ENCODE data around the gene MYO10.

Gene MYO10

GRCh38 chr5:16810208-16810854 lies 125.8 kb downstream of the MYO10 start:
- Mint-ChIP-seq H3K9me3 (no peaks in the 10 kb centered on the region), H3K27ac (no peak overlapping the region)

GRCh38 chr5:16809395-16810207 lies 126.5 kb downstream of the MYO10 start:
- Mint-ChIP-seq H3K36me3 (no peaks in the 10 kb centered on the region), H3K4me3 (no peak overlapping the region), H3K27ac (no peak overlapping the region), H3K27me3 (peaks cover under 1% of the 10 kb centered on the region), H3K9me3 (no peaks in the 10 kb centered on the region), H3K4me1 (no peaks in the 10 kb centered on the region)

More at GRCh38 chr5:16810208-16810854, 125.8 kb downstream of the MYO10 start:
- no peak overlapping the region for H3K4me3 Mint-ChIP-seq
- H3K4me1 Mint-ChIP-seq, result no peaks in the 10 kb centered on the region
- no peaks in the 10 kb centered on the region for H3K36me3 Mint-ChIP-seq
- H3K27me3 Mint-ChIP-seq, result peaks cover 1% of the 10 kb centered on the region

- H3K4me3 Mint-ChIP-seq, result no peak overlapping the region
- no peaks in the 10 kb centered on the region for H3K27me3 Mint-ChIP-seq
- no peaks in the 10 kb centered on the region for H3K9me3 Mint-ChIP-seq
- no peaks in the 10 kb centered on the region for H3K36me3 Mint-ChIP-seq
- H3K27ac Mint-ChIP-seq, result no peak overlapping the region
- no peaks in the 10 kb centered on the region for H3K4me1 Mint-ChIP-seq
These were observed 127.1 kb downstream of the MYO10 start for GRCh38 chr5:16809010-16809394.

GRCh38 chr5:16808021-16808420 lies 128.1 kb downstream of the MYO10 start:
- Mint-ChIP-seq H3K36me3 (no peaks in the 10 kb centered on the region), H3K9me3 (no peaks in the 10 kb centered on the region), H3K4me1 (no peaks in the 10 kb centered on the region), H3K27ac (no peak overlapping the region), H3K27me3 (no peaks in the 10 kb centered on the region), H3K4me3 (no peak overlapping the region)

DNA sequence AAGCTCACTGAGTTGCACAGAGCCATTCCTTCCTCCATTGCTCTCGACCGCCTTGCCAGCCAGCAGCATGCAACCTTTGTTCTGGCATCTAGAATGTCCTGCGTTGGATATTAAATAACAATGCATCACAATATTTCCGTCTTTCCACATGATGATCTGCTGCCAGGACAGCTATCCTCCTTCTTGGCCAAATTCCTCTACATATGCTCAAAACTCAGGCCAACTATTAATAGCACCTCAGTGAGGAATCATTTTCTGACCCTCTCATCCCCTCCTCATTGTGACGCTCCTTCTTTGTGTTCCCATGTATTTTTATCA lies 128.6 kb downstream of the MYO10 start:
- no peaks in the 10 kb centered on the region for H3K4me1 Mint-ChIP-seq
- no peak overlapping the region for H3K27ac Mint-ChIP-seq
- H3K27me3 Mint-ChIP-seq, result no peaks in the 10 kb centered on the region
- H3K36me3 Mint-ChIP-seq, result no peaks in the 10 kb centered on the region
- no peaks in the 10 kb centered on the region for H3K9me3 Mint-ChIP-seq
- no peak overlapping the region for H3K4me3 Mint-ChIP-seq

DNA sequence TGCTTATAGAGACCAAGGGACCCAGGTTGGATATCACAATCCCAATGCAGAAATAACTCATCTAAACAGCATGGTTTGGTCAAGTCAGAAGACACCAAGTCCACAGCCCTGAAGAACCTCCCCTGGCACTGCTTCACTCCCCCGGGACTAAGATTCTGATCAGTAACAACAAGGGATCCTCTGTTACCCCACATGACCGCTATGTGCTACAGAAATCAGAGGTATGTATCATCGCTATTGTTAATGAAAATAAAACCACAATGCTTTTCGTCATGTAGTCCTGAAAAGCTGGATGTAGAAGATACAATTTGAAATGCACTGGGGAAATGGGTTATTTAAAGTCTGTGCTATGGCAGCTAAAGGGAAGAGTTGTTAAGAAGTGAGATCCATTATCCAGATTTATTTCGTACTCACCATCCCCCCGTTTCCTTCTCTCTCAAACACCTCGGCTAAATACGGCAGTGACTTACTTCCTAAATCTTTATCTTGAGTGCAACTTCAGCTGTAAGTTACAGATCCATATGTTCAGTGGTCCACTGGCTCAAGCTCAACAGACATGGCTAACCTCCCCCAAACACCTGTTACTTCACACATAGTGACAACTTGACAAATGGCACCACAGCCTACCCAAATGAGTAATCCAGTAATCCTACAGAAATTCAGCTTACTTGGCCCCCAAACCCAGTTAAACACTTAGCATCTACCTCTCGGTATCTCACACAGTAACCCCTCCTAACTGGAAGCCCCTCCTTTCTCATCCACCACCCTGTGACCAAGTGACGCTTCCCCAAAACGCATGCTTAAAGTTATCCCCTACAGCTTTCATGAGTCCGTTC lies 129.2 kb downstream of the MYO10 start:
- H3K27me3 Mint-ChIP-seq, result no peaks in the 10 kb centered on the region
- no peaks in the 10 kb centered on the region for H3K4me1 Mint-ChIP-seq
- H3K36me3 Mint-ChIP-seq, result no peaks in the 10 kb centered on the region
- no peak overlapping the region for H3K4me3 Mint-ChIP-seq
- no peak overlapping the region for H3K27ac Mint-ChIP-seq
- H3K9me3 Mint-ChIP-seq, result no peaks in the 10 kb centered on the region

GRCh38 chr5:16805486-16805885 lies 130.6 kb downstream of the MYO10 start:
- H3K4me3 Mint-ChIP-seq, result no peak overlapping the region
- no peaks in the 10 kb centered on the region for H3K4me1 Mint-ChIP-seq
- no peaks in the 10 kb centered on the region for H3K27me3 Mint-ChIP-seq
- H3K27ac Mint-ChIP-seq, result no peak overlapping the region
- no peaks in the 10 kb centered on the region for H3K36me3 Mint-ChIP-seq
- H3K9me3 Mint-ChIP-seq, result no peaks in the 10 kb centered on the region

DNA sequence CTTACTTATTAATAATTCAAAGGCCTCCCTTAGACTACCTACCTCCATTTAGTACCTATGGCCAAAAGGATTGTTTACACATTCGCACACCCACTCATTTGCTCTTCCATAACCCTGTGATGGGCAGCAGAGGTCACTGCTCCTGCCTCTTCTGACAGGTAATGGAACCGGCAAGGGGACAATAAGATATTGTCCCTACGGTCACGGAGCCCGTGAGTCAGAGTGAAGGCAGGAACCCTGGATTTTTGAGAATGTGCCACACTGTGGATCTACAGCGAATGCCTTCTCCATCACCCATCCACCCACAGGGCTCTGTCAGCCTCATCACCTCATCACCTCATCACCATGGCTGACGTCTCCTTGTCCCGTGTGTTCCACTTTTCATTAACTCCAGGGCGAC lies 132.3 kb downstream of the MYO10 start:
- no peaks in the 10 kb centered on the region for H3K4me1 Mint-ChIP-seq
- no peaks in the 10 kb centered on the region for H3K36me3 Mint-ChIP-seq
- no peaks in the 10 kb centered on the region for H3K27me3 Mint-ChIP-seq
- no peaks in the 10 kb centered on the region for H3K9me3 Mint-ChIP-seq
- H3K4me3 Mint-ChIP-seq, result no peak overlapping the region
- H3K27ac Mint-ChIP-seq, result no peak overlapping the region

DNA sequence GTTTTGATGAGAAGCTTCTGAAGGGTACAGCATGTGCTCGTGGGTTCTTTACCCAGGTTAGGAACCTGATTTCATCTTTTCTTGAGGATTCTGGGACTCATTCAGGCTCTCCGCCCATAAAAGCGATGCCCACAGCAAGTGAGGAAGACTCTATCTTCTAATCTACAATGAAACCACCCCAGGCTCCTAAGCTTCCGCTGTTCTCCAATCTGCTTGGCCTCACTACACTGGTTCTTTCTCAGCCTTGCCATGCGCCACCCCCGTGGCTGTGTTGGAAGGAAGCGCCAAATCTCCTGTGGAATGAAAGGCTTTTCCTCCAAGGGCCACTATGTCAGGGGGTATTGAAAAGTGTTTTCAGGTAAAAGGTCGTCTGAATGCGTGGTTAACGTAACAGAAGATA lies 135.6 kb downstream of the MYO10 start:
- Mint-ChIP-seq H3K27me3 (peaks cover 2% of the 10 kb centered on the region), H3K27ac (no peak overlapping the region), H3K4me3 (no peak overlapping the region), H3K9me3 (no peaks in the 10 kb centered on the region), H3K4me1 (no peaks in the 10 kb centered on the region), H3K36me3 (no peaks in the 10 kb centered on the region)

DNA sequence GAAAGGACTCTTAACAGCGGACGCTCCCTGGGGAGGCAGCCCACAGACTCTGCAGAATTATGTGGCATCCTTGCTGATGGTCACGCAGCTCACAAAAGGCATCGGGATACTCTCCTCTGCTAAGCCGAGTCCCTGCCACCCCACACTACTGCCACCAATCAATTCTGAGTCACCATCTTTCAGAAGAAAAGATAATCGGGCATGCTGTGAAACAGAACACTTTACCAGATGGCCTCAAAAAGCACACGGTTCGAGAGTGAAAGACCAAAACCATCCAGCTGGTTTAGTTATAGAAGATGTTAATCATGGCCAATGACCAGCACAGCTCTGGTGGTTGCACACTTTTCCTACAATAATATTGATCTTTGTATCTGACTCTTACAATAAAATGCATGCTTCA lies 136.3 kb downstream of the MYO10 start:
- H3K36me3 Mint-ChIP-seq, result no peaks in the 10 kb centered on the region
- H3K27me3 Mint-ChIP-seq, result peaks cover 2% of the 10 kb centered on the region
- H3K27ac Mint-ChIP-seq, result no peak overlapping the region
- no peak overlapping the region for H3K4me3 Mint-ChIP-seq
- H3K4me1 Mint-ChIP-seq, result no peaks in the 10 kb centered on the region
- no peaks in the 10 kb centered on the region for H3K9me3 Mint-ChIP-seq

GRCh38 chr5:16797951-16798350 lies 138.1 kb downstream of the MYO10 start:
- H3K9me3 Mint-ChIP-seq, result no peaks in the 10 kb centered on the region
- H3K27ac Mint-ChIP-seq, result no peak overlapping the region
- no peak overlapping the region for H3K4me3 Mint-ChIP-seq
- no peaks in the 10 kb centered on the region for H3K4me1 Mint-ChIP-seq
- H3K36me3 Mint-ChIP-seq, result no peaks in the 10 kb centered on the region
- H3K27me3 Mint-ChIP-seq, result peaks cover 2% of the 10 kb centered on the region

- peaks cover 2% of the 10 kb centered on the region for H3K27me3 Mint-ChIP-seq
- H3K4me3 Mint-ChIP-seq, result no peak overlapping the region
- H3K36me3 Mint-ChIP-seq, result no peaks in the 10 kb centered on the region
- peaks cover 11% of the 10 kb centered on the region for H3K4me1 Mint-ChIP-seq
- H3K9me3 Mint-ChIP-seq, result no peaks in the 10 kb centered on the region
- no peak overlapping the region for H3K27ac Mint-ChIP-seq
These were observed 141.7 kb downstream of the MYO10 start for GRCh38 chr5:16794269-16794913.

DNA sequence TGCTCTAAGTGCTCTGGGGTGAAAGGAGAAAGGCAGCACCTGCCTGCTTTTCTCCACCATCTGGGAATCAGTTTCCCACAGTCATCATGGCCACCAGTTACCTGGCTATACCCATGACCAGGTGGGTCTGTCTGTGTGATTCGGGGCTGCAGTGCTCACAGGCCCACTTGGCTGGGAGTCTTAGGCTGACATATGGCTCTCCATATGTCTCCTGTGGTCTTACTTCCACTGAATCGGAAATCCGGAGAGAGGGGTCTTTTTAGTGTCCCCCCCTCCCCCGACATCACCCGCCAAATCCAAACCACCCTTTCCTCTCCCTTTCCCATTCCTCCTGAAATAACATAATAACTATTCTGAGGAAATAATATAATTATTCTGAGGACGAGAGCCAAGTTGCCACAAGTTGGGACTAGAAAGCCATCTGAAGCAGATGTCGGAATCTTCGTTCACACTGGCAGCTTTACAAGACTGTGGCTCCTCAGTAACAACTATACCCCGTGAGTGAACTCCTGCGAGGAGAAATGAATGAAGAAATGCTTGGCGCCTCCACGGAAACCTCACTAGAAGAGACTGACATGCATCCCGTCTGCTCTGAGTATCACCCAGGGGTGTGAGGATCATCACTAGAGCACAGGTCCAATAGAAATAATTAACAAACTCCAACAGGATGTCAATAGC lies 143.4 kb downstream of the MYO10 start:
- no peaks in the 10 kb centered on the region for H3K9me3 Mint-ChIP-seq
- H3K4me3 Mint-ChIP-seq, result no peak overlapping the region
- H3K36me3 Mint-ChIP-seq, result no peaks in the 10 kb centered on the region
- no peak overlapping the region for H3K27ac Mint-ChIP-seq
- peaks cover 11% of the 10 kb centered on the region for H3K4me1 Mint-ChIP-seq
- H3K27me3 Mint-ChIP-seq, result no peaks in the 10 kb centered on the region

GRCh38 chr5:16791904-16792597 lies 144.0 kb downstream of the MYO10 start:
- Mint-ChIP-seq H3K27ac (no peak overlapping the region), H3K36me3 (no peaks in the 10 kb centered on the region), H3K4me1 (peaks cover 11% of the 10 kb centered on the region), H3K4me3 (no peak overlapping the region), H3K9me3 (no peaks in the 10 kb centered on the region), H3K27me3 (no peaks in the 10 kb centered on the region)
